GM13977 (cell line): ENCODE data around the gene CDC42EP1.

Experiments used
- DNase-seq: peaks from one replicate; pipeline ENCODE4 v3.0.0; 2012; ENCODE audit warnings: low spot score
- in situ Hi-C: fragments of 300-500 bp; cut with MboI; formaldehyde crosslinking; loops from one replicate; pipeline ENCODE4 v1.12.0; 2022; ENCODE audit warnings: low sequenced_read_pairs, low pct_unique_long_range_greater_than_20kb, mixed read lengths, inconsistent platforms; ENCODE audit not compliant: unreplicated experiment
- TF ChIP-seq, protein P1 (sequence below): IDR thresholded peaks from 2 replicates; pipeline ENCODE4 v1.5.1; 2012; ENCODE audit warnings: mild to moderate bottlenecking, control low read depth; ENCODE audit not compliant: insufficient read depth; ENCODE audit errors: extremely low read depth, missing control alignments

Gene CDC42EP1

DNA sequence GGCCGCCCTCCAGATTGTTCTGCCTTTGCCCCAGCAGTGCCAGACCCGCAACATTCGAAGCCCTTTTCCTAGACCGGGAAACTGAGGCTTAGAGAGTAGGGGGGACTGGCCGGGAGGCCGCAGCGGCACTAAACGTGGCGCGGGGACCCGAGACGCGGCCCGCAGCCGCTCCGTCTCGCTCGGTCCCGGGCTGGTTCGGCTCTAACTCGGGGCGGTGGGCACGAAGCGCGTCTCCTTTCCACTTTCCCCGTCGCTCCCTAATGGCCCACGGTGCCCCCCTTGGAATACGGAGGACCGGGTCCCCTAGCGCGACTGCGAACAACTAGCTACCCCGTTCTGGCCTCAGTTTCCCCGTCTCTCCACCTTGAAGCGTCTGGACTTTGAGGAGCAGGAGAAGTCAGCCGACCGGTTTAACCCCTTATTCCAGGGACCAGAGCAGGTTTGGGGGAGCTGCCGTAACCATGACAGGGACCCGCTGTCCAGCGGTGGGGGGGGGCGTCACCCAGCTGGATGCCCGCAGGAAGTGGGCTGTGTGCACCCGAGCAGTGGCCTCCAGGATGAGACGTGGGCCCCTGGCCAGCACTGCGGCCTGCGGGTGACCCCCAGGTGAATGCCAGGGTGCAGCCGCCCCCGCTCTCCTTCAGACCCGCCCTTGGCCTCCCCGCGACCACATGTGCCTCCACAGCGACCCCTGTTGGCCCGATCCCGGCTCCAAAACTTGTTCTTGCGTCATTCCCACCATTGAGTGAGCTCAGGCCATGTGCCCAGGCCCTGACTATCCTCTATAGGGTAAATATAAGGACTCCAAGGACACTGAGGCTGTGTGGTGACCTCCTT lies 1.1 kb downstream of the CDC42EP1 start:
- in situ Hi-C loops, result no loop called here
- peak; percentile 89 for DNase-seq
- TF ChIP-seq, protein P1, sequence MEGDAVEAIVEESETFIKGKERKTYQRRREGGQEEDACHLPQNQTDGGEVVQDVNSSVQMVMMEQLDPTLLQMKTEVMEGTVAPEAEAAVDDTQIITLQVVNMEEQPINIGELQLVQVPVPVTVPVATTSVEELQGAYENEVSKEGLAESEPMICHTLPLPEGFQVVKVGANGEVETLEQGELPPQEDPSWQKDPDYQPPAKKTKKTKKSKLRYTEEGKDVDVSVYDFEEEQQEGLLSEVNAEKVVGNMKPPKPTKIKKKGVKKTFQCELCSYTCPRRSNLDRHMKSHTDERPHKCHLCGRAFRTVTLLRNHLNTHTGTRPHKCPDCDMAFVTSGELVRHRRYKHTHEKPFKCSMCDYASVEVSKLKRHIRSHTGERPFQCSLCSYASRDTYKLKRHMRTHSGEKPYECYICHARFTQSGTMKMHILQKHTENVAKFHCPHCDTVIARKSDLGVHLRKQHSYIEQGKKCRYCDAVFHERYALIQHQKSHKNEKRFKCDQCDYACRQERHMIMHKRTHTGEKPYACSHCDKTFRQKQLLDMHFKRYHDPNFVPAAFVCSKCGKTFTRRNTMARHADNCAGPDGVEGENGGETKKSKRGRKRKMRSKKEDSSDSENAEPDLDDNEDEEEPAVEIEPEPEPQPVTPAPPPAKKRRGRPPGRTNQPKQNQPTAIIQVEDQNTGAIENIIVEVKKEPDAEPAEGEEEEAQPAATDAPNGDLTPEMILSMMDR, result peak; percentile 78

DNA sequence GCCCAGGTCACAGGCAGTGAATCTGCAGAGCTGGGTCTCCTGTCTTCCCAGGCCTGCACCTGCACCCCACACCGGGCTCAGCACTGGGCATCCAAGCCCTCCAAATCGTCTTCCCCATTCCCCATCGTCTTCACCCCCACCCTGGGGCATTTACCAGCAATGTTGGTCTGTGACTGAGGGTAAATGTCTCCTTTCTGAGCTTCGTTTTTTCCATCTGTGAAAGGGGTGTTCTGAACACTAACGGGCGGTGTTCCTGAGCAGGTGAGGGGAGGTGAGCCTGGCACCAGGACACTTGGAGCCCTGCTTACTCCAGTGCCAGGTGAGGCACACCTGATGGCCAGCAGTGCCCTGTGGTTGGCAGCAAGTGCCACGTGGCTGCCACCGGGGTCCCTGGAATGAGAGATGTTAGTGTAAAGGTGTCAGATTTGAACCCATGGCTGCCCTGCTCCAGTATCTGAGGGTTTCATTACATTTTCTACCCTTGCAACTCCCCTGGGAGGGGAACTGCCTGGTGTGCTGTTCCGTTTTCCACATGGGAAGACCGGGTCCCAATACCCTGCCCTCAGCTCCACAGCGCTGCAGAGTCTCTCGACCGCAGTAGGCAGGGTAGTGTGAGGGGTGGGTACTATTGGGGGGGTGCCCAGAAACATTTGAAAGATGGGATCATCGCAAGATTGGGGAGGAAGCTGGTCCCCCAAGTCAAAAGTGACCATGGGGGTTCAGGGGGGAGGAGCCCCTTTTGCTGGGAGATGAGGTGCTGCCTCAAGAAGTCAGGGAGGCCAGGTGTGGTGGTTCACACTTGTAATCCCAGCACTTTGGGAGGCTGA lies 2.0 kb downstream of the CDC42EP1 start:
- TF ChIP-seq, protein P1, result no peak
- DNase-seq, result no peak
- in situ Hi-C loops, result no loop called here

DNA sequence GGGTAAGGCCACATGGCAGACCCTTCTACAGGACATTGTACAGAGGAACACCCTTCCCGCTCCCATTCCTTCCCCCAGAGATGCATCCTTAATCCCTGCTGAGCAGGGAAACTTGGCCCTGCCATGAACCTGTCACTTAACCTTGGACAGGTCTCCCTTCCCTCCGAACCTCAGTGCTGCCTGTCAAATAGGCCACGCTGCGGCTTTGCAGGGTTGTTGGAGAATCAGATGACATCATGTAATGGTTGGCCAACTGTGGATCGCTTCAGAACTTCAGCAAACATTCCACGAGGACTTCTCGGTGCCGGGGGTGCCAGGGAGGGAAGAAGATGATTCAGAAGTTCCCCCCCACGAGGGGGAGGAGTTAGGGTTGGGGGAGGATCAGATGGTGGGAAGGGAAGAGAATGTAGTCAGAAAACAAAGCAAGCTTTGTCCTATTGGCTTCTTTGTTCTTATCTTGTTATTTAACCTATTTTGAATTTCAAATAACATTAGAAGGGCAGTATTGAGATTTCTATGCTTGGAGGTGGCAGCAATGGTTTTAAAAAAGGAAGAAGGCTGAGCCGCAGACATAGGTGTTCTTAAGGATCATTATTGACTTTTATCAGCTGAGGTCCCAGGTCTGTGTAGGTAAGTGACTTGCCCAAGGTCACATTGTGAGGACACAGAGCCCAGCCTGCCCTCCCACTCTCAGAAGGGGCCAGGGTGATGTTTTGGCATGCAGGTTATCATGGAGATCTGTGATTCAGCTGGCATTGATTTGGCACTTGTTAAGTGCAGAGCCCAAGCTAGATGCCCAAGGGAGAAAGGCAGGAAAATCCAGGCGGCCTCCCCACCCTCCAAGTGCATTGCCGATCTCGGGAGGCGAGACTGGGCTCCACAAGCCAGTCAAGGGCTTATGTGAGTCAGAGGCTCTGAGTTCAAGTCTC lies 3.1 kb downstream of the CDC42EP1 start:
- in situ Hi-C loops, result no loop called here
- TF ChIP-seq, protein P1, result no peak
- no peak for DNase-seq

DNA sequence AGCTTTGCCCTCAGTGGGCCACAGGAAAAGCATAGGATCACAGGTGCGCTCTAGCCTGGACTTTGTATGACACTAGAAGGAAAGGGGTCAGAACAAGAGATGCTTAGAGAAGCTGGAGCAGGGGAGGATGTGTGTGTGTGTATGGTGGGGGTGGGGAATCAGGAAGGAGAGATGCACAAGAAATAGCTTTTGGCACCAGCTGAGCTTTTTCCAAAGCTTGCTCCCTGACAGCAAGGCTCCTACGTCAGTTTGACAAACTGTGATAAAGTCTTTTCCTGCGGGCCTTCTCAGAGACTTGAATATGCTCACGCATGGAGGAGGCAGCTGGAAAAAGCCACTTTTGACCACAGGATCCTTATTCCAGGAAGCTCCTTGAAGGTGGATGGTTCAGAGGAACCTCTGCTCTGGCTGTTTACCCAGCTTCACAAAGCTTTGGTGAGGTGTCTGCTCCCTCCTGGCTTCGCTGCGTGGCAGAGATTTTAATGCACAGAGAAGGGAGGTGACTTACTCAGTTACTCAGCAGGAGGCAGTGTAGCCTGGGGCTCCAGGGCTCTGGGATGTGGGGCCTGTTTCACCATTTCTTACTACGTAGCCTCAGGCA lies 3.9 kb downstream of the CDC42EP1 start:
- in situ Hi-C loops, result no loop called here
- no peak for DNase-seq
- TF ChIP-seq, protein P1, result no peak

DNA sequence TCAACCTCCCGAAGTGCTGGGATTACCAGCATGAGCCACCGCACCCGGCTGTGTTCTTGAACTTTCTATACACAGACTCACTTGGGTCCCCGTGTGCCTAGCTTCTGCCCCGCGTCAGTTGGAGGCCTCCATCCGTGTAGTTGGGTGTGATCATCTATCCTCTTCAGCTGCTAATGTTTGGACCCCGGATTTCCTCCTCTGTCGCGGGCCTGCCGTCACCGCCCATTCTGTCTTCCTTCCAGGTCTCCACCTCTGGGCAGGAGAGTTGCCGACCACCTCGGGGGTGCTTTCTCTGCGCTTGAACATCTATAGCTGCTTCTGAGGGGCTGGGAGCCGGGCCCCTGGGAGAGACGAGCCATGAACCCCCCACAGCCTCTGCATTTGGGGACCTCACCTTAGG lies 5.5 kb downstream of the CDC42EP1 start:
- TF ChIP-seq, protein P1, result no peak
- in situ Hi-C loops, result no loop called here
- DNase-seq, result no peak
